NCI-H1436 (cell line): Measurements from ENCODE around the gene KLHDC4.
"Not testable (repeated sequence)": the region's sequence is repeated elsewhere in the genome, so short reads cannot be mapped to it uniquely, and the experiment has no call there.

Experiments
- DNase-seq: peaks from one replicate; lab custom pipeline; 2025; lab: John Stamatoyannopoulos, UW

The KLHDC4 gene

GRCh38 chr16:87684106-87684677 is 81.6 kb downstream of the KLHDC4 start:
- no peak for DNase-seq

GRCh38 chr16:87682852-87683399 is 82.9 kb downstream of the KLHDC4 start:
- DNase-seq = no peak

- DNase-seq = no peak
Measured at GRCh38 chr16:87681981-87682570, 83.7 kb downstream of the KLHDC4 start.

- not testable (repeated sequence) for DNase-seq
Measured at GRCh38 chr16:87681051-87681602, 84.7 kb downstream of the KLHDC4 start.

GRCh38 chr16:87680272-87680644 is 85.5 kb downstream of the KLHDC4 start:
- no peak for DNase-seq

- no peak for DNase-seq
Measured at GRCh38 chr16:87679593-87680271, 86.1 kb downstream of the KLHDC4 start.

- DNase-seq = no peak
Measured at GRCh38 chr16:87678618-87679017, 87.2 kb downstream of the KLHDC4 start.

- DNase-seq = no peak
Measured at GRCh38 chr16:87677830-87678229, 88.0 kb downstream of the KLHDC4 start.

- no peak for DNase-seq
Measured at GRCh38 chr16:87675111-87675719, 90.6 kb downstream of the KLHDC4 start.

GRCh38 chr16:87674419-87674818 is 91.4 kb downstream of the KLHDC4 start:
- DNase-seq = no peak

- DNase-seq = no peak
Measured at GRCh38 chr16:87671715-87672270, 94.0 kb downstream of the KLHDC4 start.

GRCh38 chr16:87671221-87671620 is 94.6 kb downstream of the KLHDC4 start:
- no peak for DNase-seq

GRCh38 chr16:87669672-87670071 is 96.1 kb downstream of the KLHDC4 start:
- DNase-seq = no peak

GRCh38 chr16:87667946-87668345 is 97.8 kb downstream of the KLHDC4 start:
- no peak for DNase-seq

- no peak for DNase-seq
Measured at GRCh38 chr16:87667443-87667842, 98.3 kb downstream of the KLHDC4 start.

GRCh38 chr16:87666919-87667318 is 98.9 kb downstream of the KLHDC4 start:
- DNase-seq = no peak

GRCh38 chr16:87665193-87665592 is 100.6 kb downstream of the KLHDC4 start:
- no peak for DNase-seq

- DNase-seq = no peak
Measured at GRCh38 chr16:87664792-87665191, 101.0 kb downstream of the KLHDC4 start.

- DNase-seq = no peak
Measured at GRCh38 chr16:87662254-87663204, 103.3 kb downstream of the KLHDC4 start.

GRCh38 chr16:87661561-87661960 is 104.2 kb downstream of the KLHDC4 start:
- DNase-seq = no peak

GRCh38 chr16:87658564-87659225 is 107.1 kb downstream of the KLHDC4 start:
- no peak for DNase-seq
